Activated CD4-positive, alpha-beta T cell treated with anti-CD3 and anti-CD28 coated beads, Interleukin-2, amount 50 U/mL, for 48 hours (primary cell): ENCODE data around the gene MRPL1.
A peak's percentile ranks its signal among the peaks of the same experiment; 100 is the strongest.

Experiments used
- DNase-seq, 2 experiments: peaks; one replicate each; pipeline ENCODE4 v3.0.0-alpha.2; 2020

Gene MRPL1

DNA sequence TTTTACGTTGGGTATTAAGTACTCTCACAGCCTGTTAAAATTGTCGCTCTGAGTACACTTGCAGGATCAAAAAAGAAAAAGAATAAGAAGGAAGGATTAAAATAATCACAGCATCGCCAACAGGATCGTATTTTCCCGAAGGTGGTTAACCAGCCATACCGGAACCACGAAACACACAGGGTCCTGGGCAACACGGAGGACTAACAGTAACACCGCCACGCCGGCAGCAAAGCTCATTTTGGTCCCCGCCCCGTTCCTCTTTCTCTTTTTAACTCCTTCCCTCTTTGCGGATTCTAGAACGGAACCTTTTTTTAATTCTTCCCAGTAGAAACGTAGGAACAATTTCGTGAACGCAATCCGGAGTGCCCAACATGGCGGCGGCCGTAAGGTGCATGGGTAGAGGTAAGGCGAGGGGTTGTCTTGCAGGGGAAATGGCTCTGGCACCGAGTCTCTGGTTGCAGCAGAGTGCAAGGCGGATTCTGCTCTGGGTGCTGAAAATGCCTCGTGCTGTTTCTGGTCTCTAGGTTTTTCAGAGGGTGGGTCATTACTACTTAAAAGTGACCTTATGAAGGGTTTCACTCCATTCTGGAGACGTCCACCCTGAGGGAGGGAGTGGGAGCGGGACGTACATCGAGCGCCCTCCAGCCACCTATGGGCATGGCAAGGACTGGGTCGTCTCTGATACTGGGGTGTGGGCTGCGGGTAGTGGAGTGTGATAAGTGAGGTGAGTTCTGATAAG lies at the start of gene MRPL1:
MRPL1 (plus strand) TSS at position 353 of the 739 bp plus-strand sequence; CDS start at position 372, 19 bp downstream.
- peak; percentile 81 to 90 for DNase-seq

- DNase-seq = no peak
Observed at GRCh38 chr4:77815636-77816035, 47.0 kb upstream of the MRPL1 start.

DNA sequence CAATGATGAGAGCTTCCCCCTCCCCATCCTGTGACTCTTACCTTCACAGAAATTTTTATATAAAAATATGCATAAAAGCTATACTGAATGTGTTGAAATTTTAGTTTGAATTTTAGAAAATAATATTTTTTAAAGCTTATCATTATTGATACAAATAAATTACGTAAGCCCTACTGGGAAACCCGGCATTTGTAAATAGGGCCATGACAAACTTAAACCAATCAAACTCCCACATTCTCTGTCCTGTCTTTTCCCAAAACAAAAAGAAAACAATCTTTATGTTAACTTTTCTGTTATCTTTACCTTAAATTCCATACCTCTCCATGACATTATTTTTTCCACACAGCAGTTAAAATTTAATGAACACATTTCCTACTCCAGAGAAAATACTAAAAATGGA lies 46.1 kb upstream of the MRPL1 start:
- no peak for DNase-seq

DNA sequence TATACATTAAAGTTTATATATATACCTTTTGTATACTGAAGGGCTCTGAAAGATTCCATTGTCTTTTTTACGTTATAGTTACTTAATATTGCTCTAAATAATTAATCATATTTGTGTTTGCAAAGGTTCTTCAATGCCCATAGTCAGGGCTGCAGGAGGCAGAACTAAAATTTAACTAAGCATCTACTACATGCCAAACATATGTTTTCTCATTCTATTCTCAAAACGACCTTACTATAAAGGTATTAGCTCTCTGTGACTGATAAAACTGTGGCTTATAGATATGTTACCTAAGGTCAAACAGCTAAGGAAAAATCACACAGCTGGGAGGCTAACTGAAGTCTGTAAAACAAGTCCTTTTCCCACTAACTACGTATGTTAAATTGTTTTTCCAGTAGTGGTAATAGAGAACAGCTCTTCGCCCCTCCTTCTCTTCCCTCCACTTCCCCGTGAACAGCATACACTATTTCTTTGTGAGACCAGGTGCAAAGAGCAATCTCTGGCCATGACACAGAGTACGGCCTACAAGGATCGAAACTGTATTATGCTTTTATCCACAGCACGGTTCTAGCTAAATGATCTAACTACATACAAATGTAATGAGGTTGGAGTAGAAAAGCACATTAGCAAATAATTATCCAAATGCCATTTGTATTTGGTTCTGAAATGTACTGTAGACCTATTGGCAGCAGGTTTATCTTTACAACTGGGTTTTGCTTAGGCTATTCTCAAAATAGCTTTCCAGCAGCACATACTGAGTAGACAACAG lies 45.1 kb upstream of the MRPL1 start:
- no peak for DNase-seq

DNA sequence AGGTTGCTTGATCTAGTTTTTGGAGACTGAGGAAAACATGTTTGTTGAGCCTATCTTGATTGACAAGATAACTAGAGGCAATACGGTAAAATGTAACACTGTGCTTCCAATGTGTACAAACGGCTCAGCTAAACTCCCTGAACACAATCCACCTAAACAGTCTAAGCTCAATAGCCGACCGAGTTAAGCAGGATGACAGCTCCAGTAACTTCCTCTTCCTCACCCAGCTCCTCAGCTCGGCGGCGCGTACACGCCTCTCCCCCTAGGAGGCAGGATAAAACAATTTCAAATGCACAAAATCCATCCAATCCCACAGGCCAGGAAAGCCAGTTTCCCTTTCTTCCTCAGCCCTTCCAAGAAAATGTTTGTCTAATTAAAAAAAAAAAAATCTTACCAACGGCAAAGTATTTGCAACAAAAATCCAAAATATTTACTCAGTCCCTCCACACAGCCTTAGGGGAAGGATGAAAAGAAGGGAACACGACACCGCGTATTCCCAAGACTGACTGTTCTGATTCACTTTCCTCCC lies 44.5 kb upstream of the MRPL1 start:
- peak; percentile 51 to 59 for DNase-seq

GRCh38 chr4:77818602-77819403 lies 43.8 kb upstream of the MRPL1 start, which contains the start of gene CNOT6L:
Gene CNOT6L, minus strand, starts transcription at chr4:77819368. Its CDS starts 60 bp downstream, at chr4:77819308.
- peak; percentile 71 to 80 for DNase-seq

DNA sequence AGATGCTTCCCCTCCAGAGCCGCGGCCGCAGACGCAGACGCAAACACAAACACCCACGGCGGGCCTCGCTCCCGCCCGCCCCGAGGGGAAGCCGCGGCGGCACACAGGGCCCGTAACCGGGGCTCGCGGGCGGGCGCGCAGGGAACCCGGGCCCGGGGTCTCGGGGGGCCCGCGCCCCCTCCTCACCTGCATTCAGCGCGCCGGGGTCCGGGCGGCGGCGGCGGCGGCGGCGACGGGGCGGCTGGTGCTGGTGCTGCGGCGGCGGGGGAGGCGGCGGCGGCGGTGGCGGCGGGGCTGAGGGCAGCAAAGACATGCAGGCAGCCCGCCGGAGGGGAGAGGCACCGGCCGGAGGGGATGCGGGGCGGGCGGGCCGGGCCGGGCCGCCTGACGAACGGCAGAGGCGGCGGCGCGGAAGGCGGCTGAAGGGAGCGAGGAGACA lies 43.2 kb upstream of the MRPL1 start:
- DNase-seq = peak; percentile 25 to 31

- peak; percentile 94 to 95 for DNase-seq
Observed at GRCh38 chr4:77819843-77820648, 42.6 kb upstream of the MRPL1 start.

DNA sequence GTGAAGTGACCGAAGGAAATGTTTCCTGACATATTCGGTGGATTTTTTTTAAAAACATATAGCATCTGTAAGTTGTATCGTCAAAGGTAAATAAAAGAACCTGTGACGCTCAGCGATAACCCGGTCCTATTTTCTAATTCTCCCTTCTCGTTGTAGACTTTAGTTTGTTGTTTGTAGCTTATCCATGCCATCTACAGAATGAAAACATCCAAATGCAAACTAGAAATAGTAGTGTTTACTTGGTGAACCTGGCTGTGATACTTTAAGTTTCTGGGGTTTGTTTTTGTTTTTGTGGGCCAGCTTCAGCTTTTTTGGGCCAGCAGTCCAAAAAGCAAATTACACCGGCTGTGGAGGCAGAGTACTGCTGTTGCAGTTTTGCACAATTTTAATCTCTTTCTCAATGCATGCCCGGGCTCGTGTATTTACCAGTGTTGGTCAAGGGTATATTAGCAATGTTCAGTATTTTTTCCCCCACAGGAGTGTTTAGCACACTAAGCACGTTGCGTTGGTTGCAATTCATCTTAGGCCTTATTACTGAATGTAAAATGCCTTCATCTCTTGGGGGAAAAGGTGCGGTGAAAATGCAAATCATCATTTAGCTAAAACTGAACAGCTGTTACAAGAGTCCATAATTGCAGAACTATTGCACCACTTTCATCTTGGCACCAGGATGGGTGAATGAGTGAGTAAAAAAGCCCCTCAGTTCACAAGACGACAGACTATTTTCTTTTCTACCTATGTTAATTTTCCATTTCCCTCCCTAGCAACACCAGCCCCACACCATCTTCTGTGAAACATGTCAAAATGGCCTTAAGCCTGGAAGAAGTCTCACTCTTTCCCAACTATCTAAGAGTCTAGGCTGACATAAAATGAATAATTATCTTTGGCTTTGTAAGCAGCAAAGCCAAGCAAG lies 41.7 kb upstream of the MRPL1 start:
- DNase-seq = no peak

DNA sequence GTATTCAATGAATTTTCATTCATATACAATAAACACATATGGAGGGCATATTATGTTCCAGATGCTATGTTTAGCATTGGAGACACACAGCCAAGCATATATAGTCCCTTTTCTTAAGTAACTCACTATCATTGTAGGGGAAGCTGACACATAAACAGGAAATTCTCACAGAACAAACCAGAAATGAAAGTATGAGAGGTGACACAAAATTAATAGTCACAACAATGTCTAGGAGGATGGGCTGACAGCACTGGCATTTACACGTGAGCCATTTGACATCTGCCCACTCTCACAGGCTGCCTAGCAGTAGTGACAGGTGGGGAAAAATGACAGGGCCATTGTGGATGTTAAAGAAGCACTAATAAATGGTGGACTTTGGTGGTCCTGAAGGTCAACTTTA lies 40.9 kb upstream of the MRPL1 start:
- DNase-seq = no peak

DNA sequence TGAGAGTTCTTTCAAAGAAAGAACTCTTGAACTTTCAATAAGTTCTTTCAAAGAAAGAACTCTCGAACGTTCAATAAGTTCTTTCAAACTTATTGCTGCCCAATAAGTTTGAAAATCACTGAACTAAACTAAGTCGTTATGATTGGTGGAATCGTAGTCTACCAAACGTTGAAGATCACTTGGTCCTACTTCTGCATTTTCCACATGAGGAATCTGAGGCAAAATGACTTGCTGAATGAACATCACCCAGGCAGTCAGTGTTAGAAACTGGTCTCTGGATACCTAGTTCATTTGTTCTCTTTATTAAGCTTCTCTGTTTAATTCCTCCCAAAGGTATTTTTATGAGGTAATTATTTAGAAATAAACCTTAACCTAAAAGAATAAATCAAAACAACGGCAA lies 36.4 kb upstream of the MRPL1 start:
- DNase-seq = no peak

DNA sequence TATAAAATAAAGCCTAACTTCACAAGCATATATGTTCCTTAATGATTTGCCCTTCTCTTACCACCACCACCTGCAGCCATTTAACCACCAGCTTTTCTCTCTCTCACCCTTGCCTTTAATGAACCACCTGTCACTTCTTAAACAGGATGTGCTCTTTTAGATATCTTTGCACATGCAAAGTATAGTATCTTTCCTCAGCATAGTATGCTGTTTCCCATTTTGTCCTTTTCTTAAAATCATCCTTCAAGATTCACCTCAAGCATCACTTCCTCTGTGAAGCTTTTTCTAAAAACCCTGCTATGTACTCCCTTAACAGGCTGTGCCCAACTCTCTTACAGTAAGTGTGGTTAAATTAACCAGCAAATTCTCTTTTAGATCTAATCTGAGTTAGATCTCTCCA lies 35.3 kb upstream of the MRPL1 start:
- DNase-seq = no peak

DNA sequence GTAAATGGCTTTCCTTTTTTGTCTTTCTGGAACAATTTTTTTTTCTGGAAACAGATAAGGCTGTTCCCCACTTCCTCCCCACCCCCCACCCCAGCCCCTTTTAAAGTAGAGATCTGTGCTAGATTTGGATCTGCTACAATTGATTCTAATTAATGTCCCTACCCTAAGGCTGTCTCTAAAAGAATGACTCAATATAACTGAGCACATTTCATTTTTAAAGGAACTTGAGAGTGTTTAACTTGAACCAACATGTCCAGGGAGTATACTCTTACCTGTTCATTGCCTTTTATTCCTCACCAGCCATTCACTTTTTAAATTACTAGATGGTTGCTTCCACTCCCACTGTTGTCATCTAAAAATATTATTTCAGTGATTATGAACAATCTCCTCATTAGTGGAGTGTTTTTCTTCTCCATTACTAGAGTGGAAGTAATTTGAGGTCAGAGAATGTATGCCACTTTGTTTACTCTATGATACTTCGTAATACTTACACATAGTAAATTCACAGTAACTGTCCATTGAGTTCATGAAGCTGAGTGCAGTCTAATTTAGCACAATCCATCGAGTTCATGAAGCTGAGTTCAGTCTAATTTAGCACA lies 29.4 kb upstream of the MRPL1 start:
- no peak for DNase-seq

- no peak for DNase-seq
Observed at GRCh38 chr4:77834403-77834802, 28.2 kb upstream of the MRPL1 start.

DNA sequence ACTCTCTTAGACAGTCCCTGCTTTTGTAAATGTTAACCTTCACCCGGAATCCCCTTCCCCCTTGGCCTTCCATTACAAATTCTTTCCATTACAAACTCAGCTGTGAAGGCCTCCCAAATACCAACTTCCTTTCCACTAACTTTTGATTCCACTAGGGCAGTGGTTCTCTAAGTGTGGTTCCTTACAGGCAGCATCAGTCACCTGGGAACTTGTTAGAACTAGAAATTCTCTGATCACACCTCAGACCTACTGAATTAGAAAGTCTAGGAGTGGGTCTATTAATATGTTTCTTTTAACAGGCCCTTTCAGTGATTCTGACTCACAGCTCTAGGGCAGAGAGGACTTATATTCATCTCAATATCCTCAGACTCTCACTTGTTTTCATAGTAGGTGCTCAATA lies 19.0 kb upstream of the MRPL1 start:
- no peak for DNase-seq

GRCh38 chr4:77844363-77844762 lies 18.3 kb upstream of the MRPL1 start:
- DNase-seq = no peak

DNA sequence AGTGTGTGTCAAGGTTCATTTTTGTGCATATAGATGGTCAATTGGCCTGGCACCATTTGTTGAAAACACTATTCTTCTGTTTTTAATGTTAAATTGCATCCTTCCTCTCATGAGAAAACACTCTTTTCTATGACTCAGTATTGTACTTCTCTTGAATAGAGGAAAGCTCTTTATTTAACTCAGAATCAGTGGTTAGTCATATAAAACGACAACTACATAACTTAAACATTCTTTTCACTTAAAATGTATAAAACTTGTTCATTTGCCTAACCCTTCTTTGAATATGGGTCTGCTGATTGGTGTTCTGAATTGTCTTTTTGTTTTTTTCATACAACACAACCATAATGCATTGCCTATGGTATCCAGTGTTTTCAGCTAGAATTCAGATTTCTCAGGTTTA lies 17.2 kb upstream of the MRPL1 start:
- no peak for DNase-seq

GRCh38 chr4:77845929-77846328 lies 16.7 kb upstream of the MRPL1 start:
- DNase-seq = no peak

GRCh38 chr4:77848508-77848907 lies 14.1 kb upstream of the MRPL1 start:
- DNase-seq = no peak

GRCh38 chr4:77849278-77849965 lies 13.2 kb upstream of the MRPL1 start:
- DNase-seq = no peak
